A549 (cell line): ENCODE results near the gene RAB3GAP2.

Source experiments
- BHLHE40 ChIP-seq: IDR thresholded peaks from 2 replicates; pipeline ENCODE4 v1.6.1; 2012; ENCODE audit warnings: low read depth, low read length, inconsistent platforms
- FOSB ChIP-seq: fragments of 250-450 bp; sonication (Bioruptor Pico); IDR thresholded peaks from 2 replicates; pipeline ENCODE4 v1.5.0; 2020; ENCODE audit warnings: mild to moderate bottlenecking, moderate library complexity
- GATA3 ChIP-seq: IDR thresholded peaks from 2 replicates; pipeline ENCODE4 v1.6.1; 2012; ENCODE audit warnings: borderline replicate concordance
- HDAC2 ChIP-seq: fragments of 200-600 bp; sonication (generic); IDR thresholded peaks from 2 replicates; pipeline ENCODE4 v1.6.1; 2016
- JUN ChIP-seq, 2 experiments: fragments of >200 bp; sonication (Bioruptor Twin); formaldehyde crosslinking; IDR thresholded peaks; 2 replicates in 1 of 2; 3 replicates in 1 of 2; pipeline ENCODE4 v1.6.1; 2016 to 2017
- JUNB ChIP-seq: fragments of >200 bp; sonication (Bioruptor Twin); formaldehyde crosslinking; IDR thresholded peaks from 2 replicates; pipeline ENCODE4 v1.6.1; 2016
- MAFK ChIP-seq: fragments of 450-650 bp; IDR thresholded peaks from 2 replicates; pipeline ENCODE4 v1.6.1; 2014; ENCODE audit not compliant: partially characterized antibody
- POLR2A ChIP-seq: IDR thresholded peaks from 2 replicates; pipeline ENCODE4 v1.6.1; 2012; ENCODE audit warnings: mild to moderate bottlenecking, low read length
- RCOR1 ChIP-seq: fragments of 150-350 bp; IDR thresholded peaks from 2 replicates; pipeline ENCODE4 v1.6.1; 2014; ENCODE audit warnings: antibody characterized with exemption, low read length, low read depth
- SMC3 ChIP-seq: fragments of >200 bp; sonication (Bioruptor Twin); formaldehyde crosslinking; IDR thresholded peaks from 3 replicates; pipeline ENCODE4 v1.6.1; 2018; ENCODE audit warnings: inconsistent platforms
- TP53 ChIP-seq: fragments of 250-450 bp; sonication (Bioruptor Pico); IDR thresholded peaks from 2 replicates; pipeline ENCODE4 v1.5.0; 2021; ENCODE audit warnings: mild to moderate bottlenecking, moderate library complexity
- TF ChIP-seq, protein P1 (sequence below): fragments of >200 bp; sonication (Bioruptor Twin); formaldehyde crosslinking; IDR thresholded peaks from 3 replicates; pipeline ENCODE4 v1.5.1; 2016

DNA sequence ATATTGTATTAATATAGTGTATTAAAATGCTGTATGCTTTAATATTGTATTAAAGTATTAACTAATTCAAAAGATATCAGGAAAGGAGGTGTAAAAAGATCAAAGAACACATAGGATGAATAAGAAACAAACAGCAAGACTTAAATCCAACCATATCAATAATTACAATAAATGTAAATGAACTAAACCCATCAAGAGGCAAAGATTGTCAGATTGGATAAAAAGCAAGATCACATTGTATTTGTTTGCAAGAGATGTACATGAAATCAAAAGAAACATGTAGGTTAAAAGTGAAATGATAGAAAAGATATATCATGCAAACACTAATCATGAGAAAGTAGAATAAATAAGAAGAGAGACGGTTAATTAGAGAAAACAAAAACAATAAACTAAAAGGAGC is 34.1 kb upstream of the RAB3GAP2 start:
- TF ChIP-seq, protein P1, sequence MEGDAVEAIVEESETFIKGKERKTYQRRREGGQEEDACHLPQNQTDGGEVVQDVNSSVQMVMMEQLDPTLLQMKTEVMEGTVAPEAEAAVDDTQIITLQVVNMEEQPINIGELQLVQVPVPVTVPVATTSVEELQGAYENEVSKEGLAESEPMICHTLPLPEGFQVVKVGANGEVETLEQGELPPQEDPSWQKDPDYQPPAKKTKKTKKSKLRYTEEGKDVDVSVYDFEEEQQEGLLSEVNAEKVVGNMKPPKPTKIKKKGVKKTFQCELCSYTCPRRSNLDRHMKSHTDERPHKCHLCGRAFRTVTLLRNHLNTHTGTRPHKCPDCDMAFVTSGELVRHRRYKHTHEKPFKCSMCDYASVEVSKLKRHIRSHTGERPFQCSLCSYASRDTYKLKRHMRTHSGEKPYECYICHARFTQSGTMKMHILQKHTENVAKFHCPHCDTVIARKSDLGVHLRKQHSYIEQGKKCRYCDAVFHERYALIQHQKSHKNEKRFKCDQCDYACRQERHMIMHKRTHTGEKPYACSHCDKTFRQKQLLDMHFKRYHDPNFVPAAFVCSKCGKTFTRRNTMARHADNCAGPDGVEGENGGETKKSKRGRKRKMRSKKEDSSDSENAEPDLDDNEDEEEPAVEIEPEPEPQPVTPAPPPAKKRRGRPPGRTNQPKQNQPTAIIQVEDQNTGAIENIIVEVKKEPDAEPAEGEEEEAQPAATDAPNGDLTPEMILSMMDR = no peak
- no peak for TF ChIP-seq SMC3
- TF ChIP-seq POLR2A = no peak
- TF ChIP-seq FOSB = no peak
- TF ChIP-seq TP53 (CRISPR knock-in tag) = no peak
- no peak for TF ChIP-seq RCOR1
- TF ChIP-seq MAFK = no peak
- no peak for TF ChIP-seq JUNB
- TF ChIP-seq HDAC2 = no peak
- TF ChIP-seq BHLHE40 = no peak
- TF ChIP-seq GATA3 = no peak
- TF ChIP-seq JUN (IDR thresholded peaks at IDR 0.05) = no peak
